HuH-7 (cell line): ENCODE data around the gene GARIN1A.

ENCODE experiments used
- DNase-seq: peaks from one replicate; pipeline ENCODE4 v3.0.0; 2011; ENCODE audit warnings: low spot score

GARIN1A gene

DNA sequence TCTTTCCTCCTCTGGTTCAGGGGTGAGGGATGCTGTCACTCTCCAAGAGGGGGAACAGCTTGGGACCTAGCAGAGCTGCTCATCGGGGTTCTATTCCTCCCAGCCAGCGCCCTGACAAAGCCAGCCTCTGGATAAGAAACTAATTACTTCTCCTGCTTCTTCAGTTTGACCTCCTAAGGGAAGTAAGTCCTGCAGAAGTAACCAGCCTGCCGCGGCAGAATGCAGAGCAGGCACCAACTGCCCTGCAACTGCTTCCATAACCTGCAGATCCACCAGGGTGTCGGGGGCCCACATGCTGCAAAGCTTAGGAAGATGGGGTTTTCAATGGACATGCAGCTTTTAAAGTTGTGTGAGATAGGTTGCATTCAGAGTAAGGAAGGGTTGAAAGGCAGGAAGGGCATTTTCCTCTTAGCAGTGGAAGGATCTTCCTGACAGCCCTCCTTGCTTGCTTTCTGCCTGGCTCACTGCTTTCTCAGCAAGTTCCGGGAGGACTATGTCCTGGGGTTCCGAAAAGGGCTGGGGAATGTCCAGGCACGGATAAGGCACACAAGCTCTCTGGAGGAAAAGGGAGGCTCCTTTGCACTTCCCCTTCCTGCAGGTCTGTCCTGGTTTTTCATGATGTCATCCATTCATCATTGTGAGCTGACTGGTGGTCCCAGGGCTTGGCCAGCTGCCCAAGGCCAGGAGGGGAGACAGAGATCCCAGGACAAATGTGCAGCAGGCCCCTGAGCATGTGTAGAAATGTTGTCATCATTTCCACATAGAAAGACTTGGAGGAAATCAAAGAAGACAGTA, 42.8 kb downstream of the GARIN1A start:
- no peak for DNase-seq

DNA sequence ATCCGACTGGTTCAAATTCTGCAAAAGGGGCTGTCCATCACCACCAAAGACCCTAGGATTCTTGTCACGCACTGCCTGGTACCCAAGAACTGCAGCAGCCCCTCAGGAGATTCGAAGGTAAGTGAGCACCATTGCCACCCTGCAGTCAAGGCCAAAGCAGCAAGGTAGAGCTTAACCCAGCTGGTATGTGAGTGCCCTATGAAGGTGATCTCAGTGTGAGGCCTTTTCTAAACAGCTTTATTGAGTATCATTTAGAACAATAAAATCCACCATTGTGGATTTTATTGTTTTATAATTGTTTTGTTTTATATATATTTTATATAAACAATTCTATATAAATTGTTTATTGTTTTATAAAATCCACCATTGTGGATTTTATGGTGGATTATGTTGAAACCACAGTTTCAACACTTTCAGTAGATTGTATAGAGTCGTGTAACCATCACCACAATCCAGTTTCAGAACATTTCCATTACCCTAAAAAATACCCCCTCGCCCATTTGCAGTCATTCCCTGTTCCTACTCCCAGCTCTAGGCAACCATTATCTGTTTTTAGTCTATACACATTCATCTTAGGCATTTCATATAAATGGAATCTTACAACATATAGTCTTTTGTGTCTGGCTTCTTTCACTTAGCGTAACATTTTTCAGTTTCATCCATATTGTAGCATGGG, 47.0 kb downstream of the GARIN1A start:
- DNase-seq: no peak

- DNase-seq: no peak
These were observed 49.3 kb downstream of the GARIN1A start for GRCh38 chr7:128721376-128721775.
